Measurements from ENCODE around the gene POU2F1.

DNA sequence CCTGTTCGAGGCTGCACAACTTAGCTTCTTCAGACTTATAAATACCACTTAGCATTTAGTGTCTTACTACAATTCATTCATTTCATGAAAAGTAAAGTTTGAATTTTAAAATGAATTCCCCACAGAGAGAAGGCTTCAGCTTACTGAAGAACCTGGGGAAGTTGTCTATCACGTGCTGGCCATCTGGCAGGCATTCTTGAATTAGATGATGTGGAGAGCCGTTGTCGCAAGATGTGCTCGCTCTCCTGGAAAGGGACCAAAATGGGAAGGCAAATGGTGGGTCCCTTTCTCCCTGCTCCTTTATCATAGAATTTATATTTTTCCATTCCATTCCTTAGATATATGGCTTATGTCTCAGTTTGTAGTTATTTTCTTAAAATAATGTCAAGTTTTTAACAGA, 207.2 kb downstream of the POU2F1 start:
- TF ChIP-seq, protein P1, sequence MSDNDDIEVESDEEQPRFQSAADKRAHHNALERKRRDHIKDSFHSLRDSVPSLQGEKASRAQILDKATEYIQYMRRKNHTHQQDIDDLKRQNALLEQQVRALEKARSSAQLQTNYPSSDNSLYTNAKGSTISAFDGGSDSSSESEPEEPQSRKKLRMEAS (IDR thresholded peaks at IDR 0.05): no peak
- TF ChIP-seq, protein P2, sequence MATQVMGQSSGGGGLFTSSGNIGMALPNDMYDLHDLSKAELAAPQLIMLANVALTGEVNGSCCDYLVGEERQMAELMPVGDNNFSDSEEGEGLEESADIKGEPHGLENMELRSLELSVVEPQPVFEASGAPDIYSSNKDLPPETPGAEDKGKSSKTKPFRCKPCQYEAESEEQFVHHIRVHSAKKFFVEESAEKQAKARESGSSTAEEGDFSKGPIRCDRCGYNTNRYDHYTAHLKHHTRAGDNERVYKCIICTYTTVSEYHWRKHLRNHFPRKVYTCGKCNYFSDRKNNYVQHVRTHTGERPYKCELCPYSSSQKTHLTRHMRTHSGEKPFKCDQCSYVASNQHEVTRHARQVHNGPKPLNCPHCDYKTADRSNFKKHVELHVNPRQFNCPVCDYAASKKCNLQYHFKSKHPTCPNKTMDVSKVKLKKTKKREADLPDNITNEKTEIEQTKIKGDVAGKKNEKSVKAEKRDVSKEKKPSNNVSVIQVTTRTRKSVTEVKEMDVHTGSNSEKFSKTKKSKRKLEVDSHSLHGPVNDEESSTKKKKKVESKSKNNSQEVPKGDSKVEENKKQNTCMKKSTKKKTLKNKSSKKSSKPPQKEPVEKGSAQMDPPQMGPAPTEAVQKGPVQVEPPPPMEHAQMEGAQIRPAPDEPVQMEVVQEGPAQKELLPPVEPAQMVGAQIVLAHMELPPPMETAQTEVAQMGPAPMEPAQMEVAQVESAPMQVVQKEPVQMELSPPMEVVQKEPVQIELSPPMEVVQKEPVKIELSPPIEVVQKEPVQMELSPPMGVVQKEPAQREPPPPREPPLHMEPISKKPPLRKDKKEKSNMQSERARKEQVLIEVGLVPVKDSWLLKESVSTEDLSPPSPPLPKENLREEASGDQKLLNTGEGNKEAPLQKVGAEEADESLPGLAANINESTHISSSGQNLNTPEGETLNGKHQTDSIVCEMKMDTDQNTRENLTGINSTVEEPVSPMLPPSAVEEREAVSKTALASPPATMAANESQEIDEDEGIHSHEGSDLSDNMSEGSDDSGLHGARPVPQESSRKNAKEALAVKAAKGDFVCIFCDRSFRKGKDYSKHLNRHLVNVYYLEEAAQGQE (IDR thresholded peaks at IDR 0.05): no peak
- no peak for TF ChIP-seq KDM5A (IDR thresholded peaks at IDR 0.05)
- TF ChIP-seq, protein P3, sequence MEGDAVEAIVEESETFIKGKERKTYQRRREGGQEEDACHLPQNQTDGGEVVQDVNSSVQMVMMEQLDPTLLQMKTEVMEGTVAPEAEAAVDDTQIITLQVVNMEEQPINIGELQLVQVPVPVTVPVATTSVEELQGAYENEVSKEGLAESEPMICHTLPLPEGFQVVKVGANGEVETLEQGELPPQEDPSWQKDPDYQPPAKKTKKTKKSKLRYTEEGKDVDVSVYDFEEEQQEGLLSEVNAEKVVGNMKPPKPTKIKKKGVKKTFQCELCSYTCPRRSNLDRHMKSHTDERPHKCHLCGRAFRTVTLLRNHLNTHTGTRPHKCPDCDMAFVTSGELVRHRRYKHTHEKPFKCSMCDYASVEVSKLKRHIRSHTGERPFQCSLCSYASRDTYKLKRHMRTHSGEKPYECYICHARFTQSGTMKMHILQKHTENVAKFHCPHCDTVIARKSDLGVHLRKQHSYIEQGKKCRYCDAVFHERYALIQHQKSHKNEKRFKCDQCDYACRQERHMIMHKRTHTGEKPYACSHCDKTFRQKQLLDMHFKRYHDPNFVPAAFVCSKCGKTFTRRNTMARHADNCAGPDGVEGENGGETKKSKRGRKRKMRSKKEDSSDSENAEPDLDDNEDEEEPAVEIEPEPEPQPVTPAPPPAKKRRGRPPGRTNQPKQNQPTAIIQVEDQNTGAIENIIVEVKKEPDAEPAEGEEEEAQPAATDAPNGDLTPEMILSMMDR (IDR thresholded peaks at IDR 0.05): no peak

Data from A549 (cell line).